K562 (cell line): ENCODE measurements around the gene LSM4. TPM values are rescaled to one million over a fixed set of nuclear protein-coding genes. Genes with fewer than 3 reads are reported as not detected.

Experiments
- ARID4B ChIP-seq: sonication (generic); formaldehyde crosslinking; IDR thresholded peaks from 2 replicates; pipeline ENCODE4 v1.8.0; 2022; ENCODE audit warnings: mild to moderate bottlenecking, missing genetic modification reagents
- CBFA2T2 ChIP-seq: fragments of 450-650 bp; conservative IDR thresholded peaks from 2 replicates; pipeline ENCODE4 v1.6.1; 2017; ENCODE audit warnings: mild to moderate bottlenecking
- EWSR1 ChIP-seq: fragments of 450-650 bp; IDR thresholded peaks from 2 replicates; pipeline ENCODE4 v1.6.1; 2018; ENCODE audit warnings: borderline replicate concordance, mild to moderate bottlenecking, low read depth, moderate library complexity; ENCODE audit not compliant: partially characterized antibody
- FOXP4 ChIP-seq: sonication (generic); formaldehyde crosslinking; IDR thresholded peaks from 2 replicates; pipeline ENCODE4 v1.8.0; 2022; ENCODE audit warnings: mild to moderate bottlenecking, missing genetic modification reagents, borderline replicate concordance
- GTF2F1 ChIP-seq: IDR thresholded peaks from 2 replicates; pipeline ENCODE4 v1.6.1; 2011; ENCODE audit warnings: low read depth, low read length, improper control_type of control experiment
- NKRF ChIP-seq: fragments of 450-650 bp; IDR thresholded peaks from 2 replicates; pipeline ENCODE4 v1.6.1; 2016; ENCODE audit warnings: borderline replicate concordance
- PHF8 ChIP-seq: fragments of 200-600 bp; sonication (generic); IDR thresholded peaks from 2 replicates; pipeline ENCODE4 v1.6.1; 2012; ENCODE audit warnings: mixed run types, mild to moderate bottlenecking, inconsistent platforms, low read length, moderate library complexity, borderline replicate concordance
- POLR2AphosphoS5 ChIP-seq: IDR thresholded peaks from 2 replicates; pipeline ENCODE4 v1.6.1; 2011; ENCODE audit warnings: mild to moderate bottlenecking, low read depth, low read length, moderate library complexity; ENCODE audit not compliant: control insufficient read depth, insufficient read depth
- RREB1 ChIP-seq: fragments of 250-450 bp; sonication (Bioruptor Pico); IDR thresholded peaks from 2 replicates; pipeline ENCODE4 v1.4.0; 2020
- SIRT6 ChIP-seq: IDR thresholded peaks from one replicate; pipeline ENCODE4 v1.6.1; 2012; ENCODE audit warnings: low read depth, mild to moderate bottlenecking, control low read depth, inconsistent platforms, low read length, moderate library complexity
- TRIM28 ChIP-seq: fragments of 450-650 bp; IDR thresholded peaks from 2 replicates; pipeline ENCODE4 v1.6.1; 2017
- polyA plus RNA-seq, 8 experiments: library from polyadenylated mRNA; depleted of rRNA in 4 of 8; stranded (reverse) in 5 of 8; unstranded in 3 of 8; fragments of >200 nt; fragmentation: Nextera tagmentation in 2 of 8; fragmentation: Illumina TruSeq in 1 of 8; extraction: Ambion mirVana in 2 of 8; extraction: Trizol in 1 of 8; gene quantifications; 2 replicates each; pipeline versions ENCODE4 v1.2.1 to v1.2.3, GENCODE V29; 2011 to 2014; ENCODE audit warnings: inconsistent platforms in 1 of 8, missing spikeins in 1 of 8
- total RNA-seq, 7 experiments: library from RNA; depleted of rRNA in 6 of 7; stranded (reverse); fragments of >200 nt in 6 of 7; fragmentation: Illumina TruSeq in 2 of 7; extraction: Trizol in 2 of 7; gene quantifications; 2 replicates each; pipeline versions ENCODE4 v1.2.1 to v1.2.3, GENCODE V29; 2011 to 2021; ENCODE audit warnings: low replicate concordance in 1 of 7

LSM4 gene
- total and polyA plus RNA-seq, 9 of the 15 experiments (the other 6 are each of a cell fraction or from before 2014, with no cell fraction given): 11.9 to 763 (median 202) TPM

GRCh38 chr19:18280247-18281081 lies 42.4 kb downstream of the LSM4 start (continued):
- 0 out of 2 replicates have a peak, but pooled peaks have one; percentile 44 for TF ChIP-seq ARID4B
- peak; percentile 57 for TF ChIP-seq POLR2AphosphoS5
- no peak for TF ChIP-seq TRIM28
- TF ChIP-seq SIRT6: peak; percentile 93
- peak; percentile 11; the same call in 1 of the 2 replicates for TF ChIP-seq PHF8
- TF ChIP-seq CBFA2T2: no peak
- TF ChIP-seq EWSR1: no peak
- no peak; the same call in 1 of the 2 replicates for TF ChIP-seq FOXP4 (CRISPR knock-in tag)
- TF ChIP-seq NKRF: no peak
- 0 out of 2 replicates have a peak, but pooled peaks have one; percentile 41 for TF ChIP-seq RREB1 (CRISPR knock-in tag)
- TF ChIP-seq GTF2F1: 0 out of 2 replicates have a peak, but pooled peaks have one; percentile 20
